HG02885 (cell line): ENCODE results near the gene NAALADL2.
"Not testable (repeated sequence)": the region's sequence is repeated elsewhere in the genome, so short reads cannot be mapped to it uniquely, and the experiment has no call there.

Experiments used
- ATAC-seq: cut with Tn5 transposase; IDR thresholded peaks from one replicate; pipeline ENCODE4 v1.9.1; 2021; ENCODE audit warnings: mild to moderate bottlenecking; ENCODE audit not compliant: unreplicated experiment, poor library complexity

Gene NAALADL2

GRCh38 chr3:175059788-175060187 lies 200.7 kb downstream of the NAALADL2 start:
- no peak for ATAC-seq

- ATAC-seq = no peak
Observed at GRCh38 chr3:175065497-175065896, 206.4 kb downstream of the NAALADL2 start.

- ATAC-seq = no peak
Observed at GRCh38 chr3:175066617-175067415, 207.7 kb downstream of the NAALADL2 start.

- ATAC-seq = no peak
Observed at GRCh38 chr3:175068587-175068986, 209.5 kb downstream of the NAALADL2 start.

GRCh38 chr3:175070946-175071345 lies 211.8 kb downstream of the NAALADL2 start:
- ATAC-seq = no peak

- ATAC-seq = no peak
Observed at GRCh38 chr3:175073219-175073905, 214.2 kb downstream of the NAALADL2 start.

- no peak for ATAC-seq
Observed at GRCh38 chr3:175075269-175075668, 216.1 kb downstream of the NAALADL2 start.

- no peak for ATAC-seq
Observed at GRCh38 chr3:175077216-175077615, 218.1 kb downstream of the NAALADL2 start.

GRCh38 chr3:175082631-175083030 lies 223.5 kb downstream of the NAALADL2 start:
- ATAC-seq = no peak

GRCh38 chr3:175087128-175087527 lies 228.0 kb downstream of the NAALADL2 start:
- ATAC-seq = not testable (repeated sequence)

GRCh38 chr3:175088766-175089380 lies 229.7 kb downstream of the NAALADL2 start:
- no peak for ATAC-seq

- ATAC-seq = no peak
Observed at GRCh38 chr3:175091426-175092114, 232.4 kb downstream of the NAALADL2 start.

GRCh38 chr3:175093748-175094147 lies 234.6 kb downstream of the NAALADL2 start:
- no peak for ATAC-seq

GRCh38 chr3:175094344-175094743 lies 235.2 kb downstream of the NAALADL2 start:
- ATAC-seq = no peak

GRCh38 chr3:175098644-175099043 lies 239.5 kb downstream of the NAALADL2 start:
- no peak for ATAC-seq

- no peak for ATAC-seq
Observed at GRCh38 chr3:175102161-175102560, 243.0 kb downstream of the NAALADL2 start.

- ATAC-seq = no peak
Observed at GRCh38 chr3:175103298-175103697, 244.2 kb downstream of the NAALADL2 start.

GRCh38 chr3:175105066-175105465 lies 245.9 kb downstream of the NAALADL2 start:
- no peak for ATAC-seq

GRCh38 chr3:175107231-175107630 lies 248.1 kb downstream of the NAALADL2 start:
- ATAC-seq = no peak

- ATAC-seq = no peak
Observed at GRCh38 chr3:175107995-175108394, 248.9 kb downstream of the NAALADL2 start.
